Osteocyte (in vitro differentiated cells): ENCODE results near the gene SLC35E1. TPM values are rescaled to one million over a fixed set of nuclear protein-coding genes. Genes with fewer than 3 reads are reported as not detected.

ENCODE experiments used
- DNase-seq: peaks from one replicate; pipeline ENCODE4 v3.0.0; 2021; ENCODE audit warnings: mixed read lengths; ENCODE audit not compliant: unreplicated experiment; ENCODE audit errors: extremely low spot score
- H3K27ac Mint-ChIP-seq: one replicate; pipeline ENCODE4 v1.8.0; 2021; ENCODE audit warnings: mild to moderate bottlenecking, mixed read lengths; ENCODE audit not compliant: unreplicated experiment
- H3K27me3 Mint-ChIP-seq: one replicate; pipeline ENCODE4 v1.8.0; 2021; ENCODE audit warnings: mixed read lengths; ENCODE audit not compliant: unreplicated experiment
- H3K36me3 Mint-ChIP-seq: one replicate; pipeline ENCODE4 v1.8.0; 2021; ENCODE audit warnings: mixed read lengths; ENCODE audit not compliant: unreplicated experiment
- H3K4me1 Mint-ChIP-seq: one replicate; pipeline ENCODE4 v1.8.0; 2021; ENCODE audit warnings: mixed read lengths; ENCODE audit not compliant: unreplicated experiment
- H3K4me3 Mint-ChIP-seq: one replicate; pipeline ENCODE4 v1.8.0; 2021; ENCODE audit warnings: mild to moderate bottlenecking, moderate library complexity, mixed read lengths; ENCODE audit not compliant: unreplicated experiment
- H3K9me3 Mint-ChIP-seq: one replicate; pipeline ENCODE4 v1.8.0; 2021; ENCODE audit warnings: mixed read lengths; ENCODE audit not compliant: unreplicated experiment
- total RNA-seq: library from RNA; stranded (reverse); gene quantifications from 2 replicates; pipeline ENCODE4 v1.2.1, GENCODE V29; 2021
- TF ChIP-seq, protein P1 (sequence below): fragments of 200-600 bp; sonication (generic); IDR thresholded peaks from 2 replicates; pipeline ENCODE4 v1.5.0; 2021; ENCODE audit warnings: antibody characterized with exemption, mild to moderate bottlenecking, moderate library complexity

The SLC35E1 gene
- total RNA-seq, 1 donor from 2014 or later: 55.5 TPM

GRCh38 chr19:16618248-16618647 lies 46.0 kb upstream of the SLC35E1 start:
- Mint-ChIP-seq H3K27me3 (no peaks in the 10 kb centered on the region), H3K4me1 (peaks cover 19% of the 10 kb centered on the region), H3K9me3 (no peaks in the 10 kb centered on the region), H3K27ac (no peak overlapping the region), H3K4me3 (no peak overlapping the region), H3K36me3 (no peaks in the 10 kb centered on the region)
- DNase-seq: no peak
- TF ChIP-seq, protein P1, sequence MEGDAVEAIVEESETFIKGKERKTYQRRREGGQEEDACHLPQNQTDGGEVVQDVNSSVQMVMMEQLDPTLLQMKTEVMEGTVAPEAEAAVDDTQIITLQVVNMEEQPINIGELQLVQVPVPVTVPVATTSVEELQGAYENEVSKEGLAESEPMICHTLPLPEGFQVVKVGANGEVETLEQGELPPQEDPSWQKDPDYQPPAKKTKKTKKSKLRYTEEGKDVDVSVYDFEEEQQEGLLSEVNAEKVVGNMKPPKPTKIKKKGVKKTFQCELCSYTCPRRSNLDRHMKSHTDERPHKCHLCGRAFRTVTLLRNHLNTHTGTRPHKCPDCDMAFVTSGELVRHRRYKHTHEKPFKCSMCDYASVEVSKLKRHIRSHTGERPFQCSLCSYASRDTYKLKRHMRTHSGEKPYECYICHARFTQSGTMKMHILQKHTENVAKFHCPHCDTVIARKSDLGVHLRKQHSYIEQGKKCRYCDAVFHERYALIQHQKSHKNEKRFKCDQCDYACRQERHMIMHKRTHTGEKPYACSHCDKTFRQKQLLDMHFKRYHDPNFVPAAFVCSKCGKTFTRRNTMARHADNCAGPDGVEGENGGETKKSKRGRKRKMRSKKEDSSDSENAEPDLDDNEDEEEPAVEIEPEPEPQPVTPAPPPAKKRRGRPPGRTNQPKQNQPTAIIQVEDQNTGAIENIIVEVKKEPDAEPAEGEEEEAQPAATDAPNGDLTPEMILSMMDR: no peak

DNA sequence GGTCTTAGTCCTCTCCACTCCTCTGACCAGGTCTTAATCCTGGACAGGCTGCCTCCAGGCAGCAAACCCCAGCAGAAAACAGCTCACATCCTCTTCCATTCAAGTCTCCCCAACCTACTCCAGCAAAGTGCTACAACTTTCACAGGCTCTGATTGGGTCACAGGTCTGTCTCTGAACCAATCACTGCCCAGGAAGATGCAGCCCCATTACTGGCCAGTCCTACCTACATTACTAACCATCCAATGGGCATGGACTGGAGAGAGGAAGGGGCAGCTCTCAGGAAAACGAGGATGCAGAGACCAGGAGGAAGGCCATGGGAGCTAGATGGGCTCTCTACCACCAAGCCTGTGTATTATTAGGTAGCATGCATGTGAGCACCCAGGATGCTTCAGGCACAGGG lies 43.6 kb upstream of the SLC35E1 start:
- Mint-ChIP-seq H3K36me3 (no peaks in the 10 kb centered on the region), H3K4me3 (no peak overlapping the region), H3K27me3 (no peaks in the 10 kb centered on the region), H3K4me1 (peaks cover 30% of the 10 kb centered on the region), H3K9me3 (no peaks in the 10 kb centered on the region), H3K27ac (no peak overlapping the region)
- DNase-seq: no peak
- TF ChIP-seq, protein P1: no peak

GRCh38 chr19:16614941-16615340 lies 42.7 kb upstream of the SLC35E1 start:
- no peaks in the 10 kb centered on the region for H3K36me3 Mint-ChIP-seq
- H3K9me3 Mint-ChIP-seq: no peaks in the 10 kb centered on the region
- no peaks in the 10 kb centered on the region for H3K27me3 Mint-ChIP-seq
- no peak overlapping the region for H3K4me3 Mint-ChIP-seq
- TF ChIP-seq, protein P1: no peak
- H3K4me1 Mint-ChIP-seq: peaks cover 30% of the 10 kb centered on the region
- H3K27ac Mint-ChIP-seq: no peak overlapping the region
- DNase-seq: no peak

DNA sequence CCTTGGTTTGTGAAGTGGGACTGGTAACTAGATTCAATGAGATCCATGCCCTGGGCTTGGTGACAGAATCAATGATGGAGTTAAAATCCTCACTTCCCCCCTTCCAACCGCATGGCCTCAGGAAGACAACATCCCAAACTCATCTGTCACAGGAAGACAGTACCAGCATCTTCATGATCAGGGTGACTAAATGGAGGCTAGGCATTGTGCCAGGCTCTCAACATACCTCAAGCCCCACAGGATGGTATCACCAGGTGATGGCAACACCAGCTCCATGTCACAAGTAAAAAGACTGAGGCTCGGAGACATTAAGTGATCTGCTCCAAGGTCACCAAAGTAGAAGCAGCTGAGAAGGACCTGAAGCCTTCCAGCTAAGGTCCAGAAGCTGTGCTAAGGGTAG lies 41.6 kb upstream of the SLC35E1 start:
- Mint-ChIP-seq H3K4me3 (no peak overlapping the region), H3K27ac (no peak overlapping the region), H3K36me3 (no peaks in the 10 kb centered on the region), H3K4me1 (peaks cover 26% of the 10 kb centered on the region), H3K9me3 (no peaks in the 10 kb centered on the region), H3K27me3 (no peaks in the 10 kb centered on the region)
- TF ChIP-seq, protein P1: no peak
- DNase-seq: no peak

DNA sequence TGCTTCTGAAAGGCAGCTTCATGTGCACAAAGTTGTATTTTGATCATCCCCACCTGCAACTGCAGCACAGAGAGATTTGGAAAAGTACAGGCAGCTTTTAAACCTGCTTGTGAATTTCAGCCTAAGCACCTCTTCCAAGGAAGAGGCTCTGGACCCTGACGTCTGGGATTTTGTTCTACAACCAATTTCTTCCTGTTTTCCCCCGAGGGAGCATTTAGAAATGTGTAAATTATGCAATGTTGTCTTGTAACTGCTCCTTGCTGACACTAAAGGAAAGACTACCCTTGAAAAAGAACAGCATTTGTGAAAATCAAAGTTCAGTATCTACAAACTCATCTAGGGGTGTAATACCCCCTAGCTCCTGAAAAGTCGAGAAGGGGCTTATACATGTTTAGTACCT lies 40.4 kb upstream of the SLC35E1 start:
- Mint-ChIP-seq H3K4me1 (peaks cover 26% of the 10 kb centered on the region), H3K27ac (peak overlapping the region; percentile 66), H3K4me3 (no peak overlapping the region), H3K27me3 (no peaks in the 10 kb centered on the region), H3K36me3 (no peaks in the 10 kb centered on the region), H3K9me3 (no peaks in the 10 kb centered on the region)
- TF ChIP-seq, protein P1: no peak
- DNase-seq: no peak
